Measurements from ENCODE around the gene TUBB4B.

DNA sequence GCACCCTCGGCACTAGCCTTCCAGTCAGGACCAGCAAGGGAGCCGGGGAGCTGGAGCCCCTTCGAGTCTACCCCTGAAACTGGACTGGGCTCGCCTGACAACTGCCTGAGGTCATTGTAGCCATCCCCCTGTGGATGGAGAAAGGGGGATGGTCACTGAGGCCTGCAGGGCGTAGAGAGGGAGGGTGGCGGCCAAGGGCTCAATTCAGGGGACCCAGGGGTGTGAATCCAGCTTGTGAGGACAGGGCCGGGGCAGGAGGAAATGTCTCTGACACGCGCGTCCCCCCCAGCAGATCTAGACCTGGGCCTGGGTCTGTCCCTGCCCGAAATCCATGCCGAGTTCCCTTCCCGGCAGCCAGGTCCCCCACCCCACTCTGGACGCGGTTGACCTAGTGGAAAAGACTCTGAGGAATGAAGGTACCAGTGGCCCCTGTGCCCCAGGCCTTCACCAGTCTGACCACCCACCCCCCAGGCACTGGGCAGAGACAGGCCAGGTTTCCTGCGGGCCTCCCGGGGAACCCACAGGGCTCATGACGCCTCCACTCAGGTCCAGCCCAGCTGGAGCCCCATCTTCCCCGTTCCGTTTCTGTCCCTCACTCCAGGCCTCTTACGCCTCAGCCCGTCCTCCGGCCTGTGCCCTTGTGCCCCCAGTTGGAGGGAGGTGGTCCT lies 9.6 kb upstream of the TUBB4B start:
- no peak for TF ChIP-seq POLR2A (IDR thresholded peaks at IDR 0.05)
- TF ChIP-seq, protein P1, sequence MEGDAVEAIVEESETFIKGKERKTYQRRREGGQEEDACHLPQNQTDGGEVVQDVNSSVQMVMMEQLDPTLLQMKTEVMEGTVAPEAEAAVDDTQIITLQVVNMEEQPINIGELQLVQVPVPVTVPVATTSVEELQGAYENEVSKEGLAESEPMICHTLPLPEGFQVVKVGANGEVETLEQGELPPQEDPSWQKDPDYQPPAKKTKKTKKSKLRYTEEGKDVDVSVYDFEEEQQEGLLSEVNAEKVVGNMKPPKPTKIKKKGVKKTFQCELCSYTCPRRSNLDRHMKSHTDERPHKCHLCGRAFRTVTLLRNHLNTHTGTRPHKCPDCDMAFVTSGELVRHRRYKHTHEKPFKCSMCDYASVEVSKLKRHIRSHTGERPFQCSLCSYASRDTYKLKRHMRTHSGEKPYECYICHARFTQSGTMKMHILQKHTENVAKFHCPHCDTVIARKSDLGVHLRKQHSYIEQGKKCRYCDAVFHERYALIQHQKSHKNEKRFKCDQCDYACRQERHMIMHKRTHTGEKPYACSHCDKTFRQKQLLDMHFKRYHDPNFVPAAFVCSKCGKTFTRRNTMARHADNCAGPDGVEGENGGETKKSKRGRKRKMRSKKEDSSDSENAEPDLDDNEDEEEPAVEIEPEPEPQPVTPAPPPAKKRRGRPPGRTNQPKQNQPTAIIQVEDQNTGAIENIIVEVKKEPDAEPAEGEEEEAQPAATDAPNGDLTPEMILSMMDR (IDR thresholded peaks at IDR 0.05), result no peak
- no peak for TF ChIP-seq POLR2AphosphoS5 (IDR thresholded peaks at IDR 0.05)
- no peak for TF ChIP-seq EP300 (IDR thresholded peaks at IDR 0.05)
